ENCODE data around the gene FBXO45. TPM values are rescaled to one million over a fixed set of nuclear protein-coding genes. Genes with fewer than 3 reads are reported as not detected.

The FBXO45 gene
- total RNA-seq, 1 donor from 2014 or later = 10.3 TPM

DNA sequence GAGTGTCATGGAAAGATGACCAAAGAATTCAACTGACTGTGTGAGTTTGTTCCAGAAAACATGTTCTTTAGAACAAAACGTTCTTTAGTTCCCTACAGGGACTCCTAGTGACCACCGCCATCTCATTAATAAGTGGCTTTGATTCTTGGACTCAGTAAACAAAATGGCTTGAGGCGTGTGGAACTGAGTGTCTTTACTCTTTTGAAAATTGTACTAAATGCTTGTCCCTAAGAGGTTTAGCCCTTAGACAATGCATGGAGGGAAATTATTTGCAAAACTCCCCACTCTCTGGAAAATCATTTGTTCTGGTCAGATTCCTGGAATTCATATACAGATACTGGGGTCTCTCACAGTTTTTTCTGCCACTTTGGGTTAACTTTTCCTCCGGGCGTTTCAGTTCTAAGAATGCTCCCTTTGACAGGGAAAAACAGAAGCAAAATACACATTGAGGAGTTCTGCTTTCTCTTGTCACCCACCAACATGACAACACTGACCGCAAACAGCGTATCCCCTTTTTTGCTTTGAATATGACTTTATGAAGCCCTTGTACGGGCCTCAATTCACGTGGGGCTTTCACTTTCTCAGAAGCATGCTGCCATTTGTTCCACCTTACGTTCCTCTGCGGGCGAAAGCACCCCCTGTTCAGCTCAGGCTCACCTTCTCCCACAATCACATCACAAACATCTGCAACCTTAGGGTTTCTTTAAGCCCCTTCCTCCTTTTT is 55.8 kb downstream of the FBXO45 start:
- Histone ChIP-seq H3K4me3 (ENCODE audit: low read depth, low read length) (no peak overlapping the region), H3K27me3 (ENCODE audit: control insufficient read depth, insufficient read depth, low read length) (no peaks in the 10 kb centered on the region), H3K36me3 (ENCODE audit: control insufficient read depth, insufficient read depth, low read length) (no peaks in the 10 kb centered on the region)
- TF ChIP-seq, protein P1, sequence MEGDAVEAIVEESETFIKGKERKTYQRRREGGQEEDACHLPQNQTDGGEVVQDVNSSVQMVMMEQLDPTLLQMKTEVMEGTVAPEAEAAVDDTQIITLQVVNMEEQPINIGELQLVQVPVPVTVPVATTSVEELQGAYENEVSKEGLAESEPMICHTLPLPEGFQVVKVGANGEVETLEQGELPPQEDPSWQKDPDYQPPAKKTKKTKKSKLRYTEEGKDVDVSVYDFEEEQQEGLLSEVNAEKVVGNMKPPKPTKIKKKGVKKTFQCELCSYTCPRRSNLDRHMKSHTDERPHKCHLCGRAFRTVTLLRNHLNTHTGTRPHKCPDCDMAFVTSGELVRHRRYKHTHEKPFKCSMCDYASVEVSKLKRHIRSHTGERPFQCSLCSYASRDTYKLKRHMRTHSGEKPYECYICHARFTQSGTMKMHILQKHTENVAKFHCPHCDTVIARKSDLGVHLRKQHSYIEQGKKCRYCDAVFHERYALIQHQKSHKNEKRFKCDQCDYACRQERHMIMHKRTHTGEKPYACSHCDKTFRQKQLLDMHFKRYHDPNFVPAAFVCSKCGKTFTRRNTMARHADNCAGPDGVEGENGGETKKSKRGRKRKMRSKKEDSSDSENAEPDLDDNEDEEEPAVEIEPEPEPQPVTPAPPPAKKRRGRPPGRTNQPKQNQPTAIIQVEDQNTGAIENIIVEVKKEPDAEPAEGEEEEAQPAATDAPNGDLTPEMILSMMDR (IDR thresholded peaks at IDR 0.05; ENCODE audit: insufficient read depth, low read length, poor library complexity, severe bottlenecking) = no peak
- no peak for DNase-seq (ENCODE audit: low read depth)

DNA sequence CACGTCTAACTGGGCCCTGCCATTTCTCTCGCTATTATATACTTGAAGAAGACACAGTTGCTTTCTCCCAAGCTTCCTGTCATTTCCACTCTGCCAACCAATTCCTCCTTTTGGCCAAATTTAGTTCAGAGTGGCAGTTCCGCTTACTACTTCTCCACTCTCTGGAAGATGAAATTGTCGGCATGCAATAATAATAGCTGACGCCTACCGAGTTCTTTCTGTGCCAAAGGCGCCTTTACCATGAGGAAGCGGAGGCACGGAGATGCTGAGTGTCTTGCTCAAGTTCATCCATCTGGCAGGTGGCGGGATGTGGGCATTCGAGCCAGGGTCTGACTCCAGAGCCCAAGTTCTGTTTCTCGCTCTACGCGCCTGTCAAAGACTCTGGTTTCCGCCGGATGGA is 56.4 kb downstream of the FBXO45 start:
- no peak for DNase-seq (ENCODE audit: low read depth)

DNA sequence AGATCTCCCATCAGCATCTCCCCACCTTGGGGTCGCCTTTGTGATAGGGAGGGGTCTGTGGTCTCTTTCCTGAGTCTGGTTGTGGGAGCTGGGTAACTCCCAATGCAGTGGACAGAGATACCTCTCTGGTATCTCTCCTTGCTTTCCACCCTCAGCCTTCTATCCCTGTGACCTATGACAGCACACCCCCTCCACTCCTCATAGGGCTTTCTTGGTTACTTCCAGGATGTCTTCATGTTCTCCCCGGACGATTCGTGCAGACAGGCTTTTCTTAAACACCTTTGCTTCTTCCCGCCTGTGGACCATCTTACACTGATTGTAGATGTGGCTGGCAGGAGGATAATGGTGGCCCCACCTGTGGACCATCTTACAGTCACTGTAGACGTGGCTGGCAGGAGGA is 56.9 kb downstream of the FBXO45 start:
- H3K36me3 ChIP-seq (ENCODE audit: control insufficient read depth, insufficient read depth, low read length) = no peaks in the 10 kb centered on the region
- H3K4me3 ChIP-seq (ENCODE audit: low read depth, low read length) = no peak overlapping the region
- no peak for DNase-seq (ENCODE audit: low read depth)
- TF ChIP-seq, protein P1 (IDR thresholded peaks at IDR 0.05; ENCODE audit: insufficient read depth, low read length, poor library complexity, severe bottlenecking) = no peak
- H3K27me3 ChIP-seq (ENCODE audit: control insufficient read depth, insufficient read depth, low read length) = no peaks in the 10 kb centered on the region

More for the DNA sequence above, 56.4 kb downstream of the FBXO45 start:
- Histone ChIP-seq H3K4me3 (ENCODE audit: low read depth, low read length) (no peak overlapping the region), H3K36me3 (ENCODE audit: control insufficient read depth, insufficient read depth, low read length) (no peaks in the 10 kb centered on the region), H3K27me3 (ENCODE audit: control insufficient read depth, insufficient read depth, low read length) (no peaks in the 10 kb centered on the region)
- TF ChIP-seq, protein P1 (IDR thresholded peaks at IDR 0.05; ENCODE audit: insufficient read depth, low read length, poor library complexity, severe bottlenecking) = no peak

DNA sequence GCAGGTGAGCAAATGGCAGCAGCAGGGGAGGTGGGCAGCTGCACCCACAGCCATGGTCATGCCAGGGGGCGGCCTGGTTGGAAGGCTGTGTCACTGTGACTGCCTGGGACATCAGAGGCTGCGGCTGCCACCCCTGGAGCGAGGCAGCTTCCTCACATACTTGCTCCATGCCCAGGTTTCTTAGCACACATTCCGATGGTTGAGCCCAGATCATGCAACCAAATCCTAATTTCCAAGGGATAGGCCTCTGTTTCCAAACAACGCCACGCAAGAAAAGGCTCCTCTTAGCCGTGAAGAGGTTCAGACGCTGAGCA is 59.4 kb downstream of the FBXO45 start:
- Histone ChIP-seq H3K36me3 (ENCODE audit: control insufficient read depth, insufficient read depth, low read length) (no peaks in the 10 kb centered on the region), H3K27me3 (ENCODE audit: control insufficient read depth, insufficient read depth, low read length) (no peaks in the 10 kb centered on the region), H3K4me3 (ENCODE audit: low read depth, low read length) (no peak overlapping the region)
- TF ChIP-seq, protein P1 (IDR thresholded peaks at IDR 0.05; ENCODE audit: insufficient read depth, low read length, poor library complexity, severe bottlenecking) = no peak
- no peak for DNase-seq (ENCODE audit: low read depth)

DNA sequence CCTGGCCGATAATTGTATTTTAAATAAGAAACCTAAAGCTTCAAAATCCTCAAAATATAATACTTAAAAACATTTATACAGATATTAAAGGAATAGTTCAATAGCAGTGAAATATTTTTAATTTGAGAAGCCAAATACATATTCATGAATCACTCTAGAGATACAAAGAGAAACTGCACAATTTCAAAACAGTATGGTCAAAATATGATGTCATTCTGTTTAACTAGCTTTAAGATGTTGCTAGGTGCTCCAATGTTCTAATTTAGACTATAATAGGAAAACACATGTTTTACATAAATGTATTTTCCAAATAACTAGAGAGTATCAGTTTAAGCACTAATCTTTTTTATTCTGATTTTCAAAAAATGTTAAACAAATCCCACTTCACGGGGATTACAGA is 60.8 kb downstream of the FBXO45 start:
- TF ChIP-seq, protein P1 (IDR thresholded peaks at IDR 0.05; ENCODE audit: insufficient read depth, low read length, poor library complexity, severe bottlenecking) = no peak
- no peaks in the 10 kb centered on the region for H3K36me3 ChIP-seq (ENCODE audit: control insufficient read depth, insufficient read depth, low read length)
- no peak for DNase-seq (ENCODE audit: low read depth)
- H3K27me3 ChIP-seq (ENCODE audit: control insufficient read depth, insufficient read depth, low read length) = no peaks in the 10 kb centered on the region
- H3K4me3 ChIP-seq (ENCODE audit: low read depth, low read length) = no peak overlapping the region

DNA sequence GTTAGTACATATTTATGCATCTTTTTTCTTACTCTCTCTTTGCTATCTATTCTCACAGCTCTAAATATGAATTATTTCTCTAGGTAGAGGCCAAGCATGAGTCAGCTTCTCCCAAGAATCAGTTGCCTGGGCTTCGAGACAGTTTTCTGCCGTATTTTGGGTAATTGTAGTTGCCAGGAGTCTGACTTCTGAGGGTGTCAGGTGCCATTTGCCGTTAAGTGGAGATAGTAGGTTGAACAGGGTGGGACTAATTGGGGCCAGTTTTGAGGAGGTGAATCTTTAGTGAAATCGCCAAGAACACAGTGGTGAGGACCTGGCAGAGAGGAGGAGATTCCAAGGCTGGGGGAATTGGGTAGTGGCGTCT is 63.2 kb downstream of the FBXO45 start:
- no peaks in the 10 kb centered on the region for H3K36me3 ChIP-seq (ENCODE audit: control insufficient read depth, insufficient read depth, low read length)
- DNase-seq (ENCODE audit: low read depth) = no peak
- peaks cover 1% of the 10 kb centered on the region for H3K27me3 ChIP-seq (ENCODE audit: control insufficient read depth, insufficient read depth, low read length)
- TF ChIP-seq, protein P1 (IDR thresholded peaks at IDR 0.05; ENCODE audit: insufficient read depth, low read length, poor library complexity, severe bottlenecking) = no peak
- H3K4me3 ChIP-seq (ENCODE audit: low read depth, low read length) = peak overlapping the region; percentile 55
